ENCODE measurements around the gene MADCAM1.

The MADCAM1 gene

DNA sequence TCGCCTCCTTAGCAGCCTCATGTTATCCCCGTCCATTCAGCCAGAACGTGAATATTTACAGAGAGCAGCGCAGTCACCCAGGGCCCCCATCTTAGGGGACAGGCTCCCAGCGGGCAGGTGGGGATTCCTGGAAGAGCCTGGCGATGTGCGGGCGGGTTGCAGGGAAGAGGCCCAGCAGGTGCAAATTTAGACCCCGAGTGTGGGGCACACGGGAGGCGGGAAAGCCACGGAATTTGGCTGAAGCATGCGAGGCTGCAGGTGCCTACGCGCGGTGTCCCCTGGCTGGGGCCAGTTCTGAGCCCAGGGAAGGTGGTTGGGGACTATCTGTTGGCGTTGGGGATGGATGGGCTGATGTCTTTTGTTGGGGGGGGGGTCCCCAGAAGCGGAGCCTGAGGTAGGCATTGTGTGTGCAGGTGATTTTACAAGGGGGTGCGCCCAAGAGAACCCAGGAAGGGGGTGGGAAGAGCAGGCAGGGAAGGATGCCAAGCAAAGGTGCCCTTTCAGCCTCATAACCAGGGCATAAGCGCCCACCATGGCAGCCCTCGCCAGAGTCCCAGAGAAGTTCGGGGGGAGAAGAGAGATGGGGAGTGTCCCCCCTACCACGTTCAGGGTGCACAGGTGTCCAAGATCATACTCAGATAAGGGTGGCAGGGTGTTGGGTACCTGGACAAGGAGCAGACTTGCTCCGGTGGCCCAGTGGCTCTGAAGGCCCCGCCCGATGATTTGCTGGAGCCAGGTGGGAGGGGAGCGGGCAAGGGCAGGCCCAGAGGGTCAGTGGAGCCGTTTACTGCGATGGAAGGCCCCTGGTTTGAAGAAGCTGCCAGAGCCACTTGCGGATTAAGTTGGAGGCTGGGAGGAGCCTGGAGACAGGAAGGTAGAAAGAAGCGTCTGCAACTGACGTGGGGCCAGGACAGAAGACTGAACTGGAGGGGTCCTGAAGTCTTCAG is 12.2 kb downstream of the MADCAM1 start:
- DNase-seq = no peak

GRCh38 chr19:510606-511100 is 14.4 kb downstream of the MADCAM1 start:
- DNase-seq = peak; percentile 92

- peak; percentile 69 for DNase-seq
Measured at GRCh38 chr19:511101-511851, 15.0 kb downstream of the MADCAM1 start.

DNA sequence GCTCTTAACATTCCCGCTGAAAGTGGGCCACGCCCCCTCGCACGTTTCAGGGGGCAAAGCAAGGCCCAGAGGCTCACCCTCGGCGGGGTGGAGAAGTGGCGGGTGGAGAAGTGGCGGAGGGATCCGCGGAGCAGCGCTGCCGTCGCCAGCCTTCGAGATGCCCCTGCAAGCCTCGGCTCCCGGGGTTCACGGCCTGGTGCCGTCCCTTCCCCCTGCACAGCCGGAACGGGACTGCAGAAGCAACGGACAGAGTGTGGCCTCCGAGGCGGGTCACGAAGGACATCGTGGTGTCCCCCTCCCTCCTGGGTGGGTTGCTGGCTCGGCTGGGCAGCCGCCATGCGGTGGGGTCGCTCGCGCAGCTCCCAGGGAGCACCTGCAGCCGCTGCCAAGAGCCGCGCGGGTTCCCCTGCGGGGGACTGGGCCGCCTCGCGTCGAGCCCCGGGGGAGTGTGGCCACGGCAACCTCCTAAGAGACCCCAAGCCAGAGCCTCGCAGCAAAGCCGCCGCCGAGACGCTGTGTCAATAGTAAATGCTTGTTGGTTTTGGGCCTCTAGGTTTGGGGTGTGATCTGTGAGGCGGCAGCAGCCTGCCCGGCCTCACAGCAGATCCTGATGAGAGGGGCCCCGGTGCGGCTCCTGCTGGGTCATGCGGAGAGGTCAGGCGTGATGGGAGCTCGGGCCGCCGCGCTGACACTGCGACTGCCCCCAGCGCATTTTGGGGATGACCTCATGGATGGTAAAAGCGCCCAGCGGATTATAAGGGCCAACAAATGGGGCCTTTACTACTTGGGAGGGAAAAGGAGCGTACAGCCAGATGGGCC is 16.5 kb downstream of the MADCAM1 start:
- DNase-seq = no peak

DNA sequence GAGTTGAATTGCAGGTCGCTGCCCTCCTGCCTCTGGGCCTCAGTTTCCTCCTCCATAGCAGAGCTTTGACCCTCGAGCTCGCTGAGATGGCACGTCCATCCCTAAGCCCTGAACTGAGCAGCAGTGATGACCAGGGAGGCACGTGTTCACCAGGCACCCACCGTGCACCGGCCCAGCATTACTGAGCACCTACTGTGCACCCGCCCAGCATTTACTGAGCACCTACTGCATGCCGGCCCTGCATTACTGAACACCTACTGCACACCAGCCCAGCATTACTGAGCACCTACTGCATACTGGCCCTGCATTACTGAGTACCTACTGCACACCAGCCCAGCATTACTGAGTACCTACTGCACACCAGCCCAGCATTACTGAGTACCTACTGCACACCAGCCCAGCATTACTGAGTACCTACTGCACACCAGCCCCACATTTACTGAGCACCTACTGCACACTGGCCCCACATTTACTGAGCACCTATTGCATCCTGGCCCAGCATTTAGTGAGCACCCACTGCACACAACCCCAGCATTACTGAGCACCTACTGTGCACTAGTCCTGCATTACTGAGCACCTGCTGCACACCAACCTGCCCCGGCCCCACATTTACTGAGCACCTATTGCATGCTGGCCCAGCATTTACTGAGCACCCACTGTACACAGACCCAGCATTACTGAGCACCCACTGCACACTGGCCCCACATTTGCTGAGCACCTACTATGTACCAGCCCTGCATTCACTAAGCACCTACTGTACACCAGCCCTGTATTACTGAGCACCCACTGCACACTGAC is 17.3 kb downstream of the MADCAM1 start:
- DNase-seq = no peak

DNA sequence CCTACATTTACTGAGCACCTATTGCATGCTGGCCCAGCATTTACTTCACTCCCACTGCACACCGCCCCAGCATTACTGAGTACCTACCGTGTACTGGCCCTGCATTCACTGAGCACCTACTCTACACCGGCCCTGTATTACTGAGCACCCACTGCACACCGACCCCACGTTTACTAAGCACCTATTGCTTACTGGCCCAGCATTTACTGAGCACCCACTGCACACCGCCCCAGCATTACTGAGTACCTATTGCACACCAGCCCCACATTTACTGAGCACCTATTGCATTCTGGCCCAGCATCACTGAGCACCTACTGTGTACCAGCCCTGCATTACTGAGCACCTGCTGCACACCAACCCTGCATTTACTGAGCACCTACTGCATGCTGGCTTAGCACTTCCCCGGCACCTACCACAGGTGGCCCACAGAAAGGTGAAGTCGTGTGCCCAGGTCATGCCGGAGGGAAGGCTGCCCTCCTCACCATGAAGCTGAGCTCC is 17.9 kb downstream of the MADCAM1 start:
- DNase-seq = no peak

DNA sequence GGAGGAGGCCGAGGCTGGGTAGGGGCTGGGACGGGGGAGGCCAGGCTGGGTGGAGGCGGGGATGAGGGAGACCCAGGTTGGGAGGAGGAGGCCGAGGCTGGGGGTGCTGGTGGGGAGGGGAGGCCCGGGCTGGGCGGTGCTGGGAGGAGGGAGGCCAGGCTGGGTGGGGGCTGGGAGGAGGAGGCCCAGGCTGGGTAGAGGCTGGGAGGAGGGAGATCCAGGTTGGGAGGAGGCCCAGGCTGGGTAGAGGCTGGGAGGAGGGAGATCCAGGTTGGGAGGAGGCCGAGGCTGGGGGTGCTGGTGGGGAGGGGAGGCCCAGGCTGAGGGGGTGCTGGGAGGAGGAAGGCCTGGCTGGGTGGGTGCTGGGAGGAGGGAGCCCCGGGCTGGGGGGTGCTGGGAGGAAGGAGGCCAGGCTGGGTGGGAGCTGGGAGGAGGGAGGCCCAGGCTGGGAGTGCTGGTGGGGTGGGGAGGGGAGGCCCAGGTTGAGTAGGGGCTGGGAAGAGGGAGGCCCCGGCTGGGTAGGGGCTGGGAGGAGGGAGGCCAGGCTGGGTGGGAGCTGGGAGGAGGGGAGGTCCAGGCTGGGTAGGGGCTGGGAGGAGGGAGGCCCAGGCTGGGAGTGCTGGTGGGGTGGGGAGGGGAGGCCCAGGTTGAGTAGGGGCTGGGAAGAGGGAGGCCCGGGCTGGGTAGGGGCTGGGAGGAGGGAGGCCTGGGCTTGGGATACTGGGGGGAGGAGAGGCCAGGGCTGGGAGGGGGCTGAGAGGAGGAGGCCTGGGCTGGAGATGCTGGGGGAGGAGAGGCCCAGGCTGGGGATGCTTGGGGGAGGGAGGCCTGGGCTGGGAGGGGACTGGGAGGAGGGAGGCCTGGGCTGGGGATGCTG is 21.7 kb downstream of the MADCAM1 start:
- DNase-seq = no peak

DNA sequence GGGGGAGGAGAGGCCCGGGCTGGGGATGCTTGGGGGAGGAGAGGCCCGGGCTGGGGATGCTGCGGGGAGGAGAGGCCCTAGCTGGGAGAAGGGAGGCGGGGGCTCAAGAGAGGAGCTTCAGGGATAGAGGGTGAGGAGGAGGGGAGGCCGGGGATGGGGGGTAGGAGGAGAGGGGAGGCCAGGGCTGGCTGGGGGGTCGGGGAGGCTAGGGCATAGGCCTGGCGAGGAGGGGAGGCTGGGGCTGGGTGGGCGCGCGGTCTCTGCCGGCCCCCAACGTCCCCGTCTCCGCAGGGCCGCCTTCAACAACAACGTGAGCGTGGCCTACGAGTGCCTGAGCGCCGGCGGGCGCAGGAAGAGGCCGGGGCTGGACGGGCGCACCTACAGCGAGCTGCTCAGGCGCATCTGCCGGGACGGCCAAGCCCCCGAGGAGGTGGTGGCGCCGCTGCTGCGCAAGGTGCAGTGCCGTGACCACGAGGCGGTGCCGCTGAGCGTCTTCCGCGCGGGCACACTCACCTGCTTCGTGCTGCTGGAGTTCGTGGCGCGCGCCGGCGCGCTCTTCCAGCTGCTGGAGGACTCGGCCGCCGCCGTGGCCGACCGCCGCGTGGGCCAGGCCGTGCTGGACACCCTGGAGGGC is 22.4 kb downstream of the MADCAM1 start:
- peak; percentile 47 for DNase-seq

DNA sequence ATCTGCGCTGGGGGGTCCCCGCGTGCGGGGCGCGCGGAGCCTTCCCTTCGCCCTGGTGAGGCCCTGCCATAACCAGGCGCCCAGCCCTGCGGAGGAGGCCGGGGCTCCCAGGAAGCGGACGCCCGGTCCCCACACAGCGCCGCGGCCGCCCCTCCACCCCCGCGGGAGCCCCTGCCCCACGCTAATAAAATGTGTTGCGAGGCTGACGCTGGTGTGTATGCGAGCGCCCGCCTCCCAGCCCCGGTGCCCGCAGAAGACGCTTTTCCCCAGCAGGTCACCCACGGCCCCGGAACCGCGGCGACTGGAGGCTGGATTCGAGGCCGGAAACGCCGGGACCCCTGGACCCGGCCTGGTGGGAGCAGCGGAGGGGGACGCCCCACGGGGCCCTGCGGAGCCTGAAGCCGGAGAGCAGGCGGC is 23.2 kb downstream of the MADCAM1 start:
- no peak for DNase-seq

DNA sequence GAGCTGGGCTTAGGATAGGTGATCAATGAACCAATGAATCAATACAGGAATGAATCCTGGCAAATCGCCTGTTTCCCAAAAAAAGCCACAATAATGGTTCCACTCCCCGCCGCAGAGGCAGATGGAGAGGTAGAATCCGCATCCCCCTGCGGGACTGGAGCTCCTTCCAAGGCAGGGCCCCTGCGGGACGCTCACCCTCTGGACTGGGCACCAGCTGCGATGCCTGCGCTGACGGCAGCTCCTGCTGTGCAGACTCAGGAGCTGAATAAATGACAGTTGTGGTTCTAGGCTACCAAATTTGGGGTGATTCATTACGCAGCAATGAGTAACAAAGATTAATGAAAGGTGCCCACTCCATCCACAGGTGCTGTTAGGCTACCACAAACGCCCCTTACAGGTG is 26.4 kb downstream of the MADCAM1 start:
- DNase-seq = no peak

DNA sequence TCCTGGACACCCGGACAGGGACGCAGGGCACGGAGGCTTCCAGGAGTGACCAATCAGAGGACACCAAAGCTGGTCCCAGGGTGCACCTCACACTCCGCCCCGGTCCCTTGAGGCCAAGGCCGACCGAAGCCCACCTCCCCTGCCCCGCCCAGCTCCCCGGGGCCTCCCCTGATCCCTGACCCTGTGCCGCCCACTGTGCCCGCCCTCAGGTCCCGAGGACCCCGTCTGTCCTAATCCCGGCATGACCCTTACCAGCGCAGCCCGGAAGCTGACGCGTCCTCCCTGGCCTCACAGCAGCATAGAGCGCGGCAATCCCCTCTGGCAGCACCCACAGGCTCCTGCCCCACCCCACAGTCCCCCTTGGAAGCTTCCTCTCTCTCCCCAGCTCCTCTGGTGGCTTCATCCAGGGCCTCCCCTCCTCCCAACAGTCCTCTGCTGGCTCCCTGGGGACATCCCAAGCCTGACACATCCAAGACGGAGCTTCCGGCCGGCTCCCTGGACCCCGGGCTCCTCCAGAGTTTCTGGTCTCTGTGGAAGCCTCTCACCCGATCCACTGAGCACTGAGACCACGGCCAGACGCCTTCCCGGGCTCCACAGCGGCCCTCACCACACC is 27.9 kb downstream of the MADCAM1 start:
- DNase-seq = no peak

DNA sequence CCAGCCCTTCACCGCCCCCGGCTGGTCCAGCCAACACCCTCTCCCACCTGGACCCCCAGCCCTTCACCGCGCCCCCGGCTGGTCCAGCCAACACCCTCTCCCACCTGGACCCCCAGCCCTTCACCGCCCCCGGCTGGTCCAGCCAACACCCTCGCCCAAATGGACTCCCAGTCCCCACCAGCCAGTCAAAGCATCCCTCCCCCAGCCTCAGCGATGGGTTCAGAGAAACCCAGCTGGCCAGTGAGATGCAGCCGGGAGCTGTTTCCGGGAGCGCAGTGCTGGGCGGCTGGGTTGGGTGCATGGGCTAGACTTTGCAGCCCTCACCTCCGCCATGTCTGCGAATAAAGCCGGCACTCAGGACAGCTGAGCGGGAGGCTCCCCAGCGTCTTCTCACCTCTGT is 28.7 kb downstream of the MADCAM1 start:
- no peak for DNase-seq

- DNase-seq = no peak
Measured at GRCh38 chr19:525857-526419, 29.7 kb downstream of the MADCAM1 start.

- no peak for DNase-seq
Measured at GRCh38 chr19:530134-531008, 34.1 kb downstream of the MADCAM1 start.

DNA sequence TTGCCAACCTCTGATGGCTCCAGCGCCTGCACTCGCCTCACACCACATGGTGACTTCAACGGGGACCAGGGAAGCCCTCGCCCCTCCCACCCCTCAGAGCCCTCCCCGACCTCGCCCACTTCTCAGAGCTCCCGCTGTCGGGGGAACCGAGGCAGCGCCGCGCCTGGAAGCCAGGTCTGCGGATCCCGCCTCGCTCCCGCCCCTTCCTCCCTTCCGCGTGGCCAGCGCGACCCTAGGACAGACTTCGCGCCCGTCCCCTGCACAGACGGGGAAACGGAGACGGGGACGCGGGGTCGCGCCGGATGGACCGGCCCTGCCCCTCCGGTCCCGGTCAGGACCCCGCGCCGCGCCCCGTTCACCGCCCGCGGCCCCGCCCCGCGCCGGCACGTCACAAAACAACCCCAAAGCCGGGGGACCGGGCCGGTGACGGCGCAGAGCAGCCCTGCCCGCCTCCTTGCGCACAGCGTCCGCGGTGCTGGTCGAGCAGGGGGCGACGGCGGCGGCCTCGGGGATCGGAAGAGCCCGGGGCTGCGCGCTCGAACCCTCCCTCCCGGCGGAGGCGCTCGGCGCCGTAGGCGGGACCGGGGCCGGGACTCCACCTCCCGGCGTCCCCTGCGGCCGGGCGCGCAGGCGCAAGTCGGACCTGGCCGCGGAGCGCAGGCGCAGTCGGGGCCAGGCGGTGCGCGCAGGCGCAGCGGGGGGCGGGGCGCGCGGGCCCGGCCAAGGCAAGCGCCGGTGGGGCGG is 34.9 kb downstream of the MADCAM1 start:
- DNase-seq = peak; percentile 96

- DNase-seq = no peak
Measured at GRCh38 chr19:531753-532560, 35.7 kb downstream of the MADCAM1 start, which contains the start of gene CDC34. Gene CDC34 (plus strand): TSS chr19:531760. CDS start chr19:531932, 172 bp downstream.

Data from activated CD4-positive, CD25-positive, alpha-beta regulatory T cell treated with anti-CD3 and anti-CD28 coated beads, Interleukin-2, amount 50 U/mL, for 72 hours (primary cell).